H1 (cell line): ENCODE data around the gene TCEANC. TPM values are rescaled to one million over a fixed set of nuclear protein-coding genes. Genes with fewer than 3 reads are reported as not detected.
A peak's percentile ranks its signal among the peaks of the same experiment; 100 is the strongest.

Experiments used
- ASH2L ChIP-seq: fragments of 200-600, 300-600 bp; sonication (generic); IDR thresholded peaks from one replicate; pipeline ENCODE4 v1.7.1; 2017; ENCODE audit warnings: low read length
- CHD1 ChIP-seq: IDR thresholded peaks from 2 replicates; pipeline ENCODE4 v1.6.1; 2012; ENCODE audit warnings: low read depth, low read length, improper control_type of control experiment
- CHD7 ChIP-seq: fragments of 300-600 bp; sonication (generic); IDR thresholded peaks from 2 replicates; pipeline ENCODE4 v1.7.1; 2012; ENCODE audit warnings: low read length, moderate library complexity, mild to moderate bottlenecking, inconsistent platforms; ENCODE audit not compliant: insufficient replicate concordance
- CREB1 ChIP-seq: IDR thresholded peaks from 2 replicates; pipeline ENCODE4 v1.6.1; 2012; ENCODE audit warnings: inconsistent platforms
- CTBP2 ChIP-seq: IDR thresholded peaks from 2 replicates; pipeline ENCODE4 v1.7.0; 2011; ENCODE audit warnings: borderline replicate concordance, mild to moderate bottlenecking, moderate library complexity, mixed read lengths, low read length; ENCODE audit not compliant: insufficient read depth, insufficient read length
- FOSL1 ChIP-seq: IDR thresholded peaks from 2 replicates; pipeline ENCODE4 v1.6.1; 2011; ENCODE audit warnings: mild to moderate bottlenecking, low read depth, low read length, moderate library complexity; ENCODE audit not compliant: insufficient read depth
- NRF1 ChIP-seq: IDR thresholded peaks from 2 replicates; pipeline ENCODE4 v1.6.1; 2011; ENCODE audit warnings: mild to moderate bottlenecking, low read depth, low read length, improper control_type of control experiment
- PHF8 ChIP-seq: fragments of 200-600 bp; sonication (generic); conservative IDR thresholded peaks from 2 replicates; pipeline ENCODE4 v1.7.1; 2012; ENCODE audit warnings: low read depth, mild to moderate bottlenecking, inconsistent platforms, low read length, moderate library complexity
- RAD21 ChIP-seq, 2 experiments: IDR thresholded peaks in 1 of 2; conservative IDR thresholded peaks in 1 of 2; 2 replicates each; pipeline ENCODE4 v1.6.1; 2011; ENCODE audit warnings: low read depth in 2 of 2, low read length in 2 of 2, improper control_type of control experiment in 1 of 2, inconsistent platforms in 1 of 2, mild to moderate bottlenecking in 1 of 2, moderate library complexity in 1 of 2
- SAP30 ChIP-seq: fragments of 300-600 bp; sonication (generic); IDR thresholded peaks from 2 replicates; pipeline ENCODE4 v1.7.1; 2012; ENCODE audit warnings: low read length, moderate library complexity, mild to moderate bottlenecking, inconsistent platforms; ENCODE audit not compliant: insufficient read depth, insufficient replicate concordance
- polyA plus RNA-seq, 7 experiments: library from polyadenylated mRNA; depleted of rRNA in 3 of 7; stranded (reverse) in 5 of 7; unstranded in 2 of 7; fragments of >200 nt in 5 of 7; fragments of 200-250 nt in 2 of 7; gene quantifications; 1 replicate in 5 of 7; 2 replicates in 1 of 7; 4 replicates in 1 of 7; pipeline versions ENCODE4 v1.2.1 to v1.2.3, GENCODE V29; 2011 to 2013; ENCODE audit warnings: missing spikeins in 2 of 7, mixed read lengths in 2 of 7
- total RNA-seq: library from RNA; stranded (reverse); fragmentation: NEBNext Ultra II Directional; extraction: Animal tissue kit (Norgen Biotek cat#: 25700); gene quantifications from 2 replicates; pipeline ENCODE4 v1.2.1, GENCODE V29; 2021

Gene TCEANC
- total and polyA plus RNA-seq, 2 of the 8 experiments (the other 6 are each of a cell fraction or from before 2014, with no cell fraction given) = 0.88 to 2.0 TPM

- no peak for TF ChIP-seq CHD7
- TF ChIP-seq CTBP2 = no peak
- TF ChIP-seq PHF8 = peak; percentile 84
- no peak for TF ChIP-seq NRF1
- peak; percentile 51 for TF ChIP-seq SAP30
- TF ChIP-seq FOSL1 = no peak
- peak; percentile 64 for TF ChIP-seq ASH2L
- TF ChIP-seq RAD21 (IDR thresholded peaks at IDR 0.05 in 1 of 2, conservative IDR thresholded peaks at IDR 0.05 in 1 of 2; ENCODE audit: low read depth in 2 of 2, low read length in 2 of 2) = no peak
- no peak for TF ChIP-seq CREB1
- no peak for TF ChIP-seq CHD1
Observed at GRCh38 chrX:13688958-13689740, 36.2 kb downstream of the TCEANC start, which contains the start of gene RAB9A (continued).
